Measurements from ENCODE around the gene KMT5B. TPM values are rescaled to one million over a fixed set of nuclear protein-coding genes. Genes with fewer than 3 reads are reported as not detected.

The KMT5B gene
- polyA plus RNA-seq, 10 donors, result 30.1 to 52.8 (median 44.7) TPM

DNA sequence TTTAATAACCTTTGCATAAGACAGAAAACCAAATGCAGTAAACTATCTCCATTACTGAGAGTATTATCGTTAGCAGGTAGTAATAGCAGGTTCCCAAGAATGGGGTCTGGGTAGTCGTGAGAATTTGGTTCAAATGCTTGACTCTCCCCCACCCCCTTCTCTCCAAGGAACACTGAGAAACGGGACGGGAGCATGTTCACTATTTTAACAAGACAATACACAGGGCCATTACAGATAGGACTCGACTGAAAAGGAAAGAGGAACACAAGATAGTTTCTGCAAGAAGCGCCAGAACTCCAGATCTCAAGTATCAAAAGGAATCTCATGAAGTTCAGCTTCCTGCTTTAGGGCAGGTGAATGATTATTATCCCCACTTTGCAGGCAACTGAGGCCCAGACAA lies 27.0 kb downstream of the KMT5B start:
- no peak for DNase-seq

DNA sequence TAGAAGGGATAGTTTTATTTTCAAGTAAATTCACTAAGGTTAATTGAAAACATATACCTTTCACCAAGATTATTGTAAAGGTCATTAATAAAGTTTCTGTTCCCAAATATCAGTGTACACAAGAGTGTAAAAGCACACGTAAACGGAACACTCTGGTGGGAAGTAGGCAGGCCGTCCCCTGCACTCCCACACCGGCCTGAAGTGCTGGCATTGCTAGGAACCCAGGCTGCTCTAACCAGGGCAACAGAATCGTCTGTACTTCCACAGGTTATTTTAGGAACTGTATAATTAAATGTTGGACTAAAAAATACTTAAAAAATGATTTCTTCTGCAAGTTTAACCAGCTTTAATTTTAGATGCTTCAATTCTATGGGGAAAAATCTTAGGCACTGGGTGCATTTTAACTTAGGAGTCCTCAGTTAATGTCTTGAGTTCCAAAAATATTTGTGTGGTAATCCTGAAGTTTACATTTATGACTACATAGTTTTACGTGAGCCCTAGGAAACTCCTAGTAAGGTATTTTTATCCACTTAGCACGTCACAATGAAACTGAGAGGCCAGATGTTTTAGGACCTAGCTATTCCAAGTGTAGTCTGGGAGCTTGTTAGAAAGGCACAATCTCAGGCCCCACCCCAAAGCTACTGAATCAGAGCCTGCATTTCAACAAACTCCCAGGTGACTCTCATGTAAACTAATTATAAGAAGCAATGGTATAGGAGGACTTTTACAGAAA lies 31.2 kb downstream of the KMT5B start:
- DNase-seq, result no peak

GRCh38 chr11:68179847-68180246 lies 33.2 kb downstream of the KMT5B start:
- DNase-seq, result no peak

GRCh38 chr11:68177877-68178276 lies 35.2 kb downstream of the KMT5B start:
- no peak for DNase-seq

- no peak for DNase-seq
These were observed 39.2 kb downstream of the KMT5B start for GRCh38 chr11:68173926-68174325.

DNA sequence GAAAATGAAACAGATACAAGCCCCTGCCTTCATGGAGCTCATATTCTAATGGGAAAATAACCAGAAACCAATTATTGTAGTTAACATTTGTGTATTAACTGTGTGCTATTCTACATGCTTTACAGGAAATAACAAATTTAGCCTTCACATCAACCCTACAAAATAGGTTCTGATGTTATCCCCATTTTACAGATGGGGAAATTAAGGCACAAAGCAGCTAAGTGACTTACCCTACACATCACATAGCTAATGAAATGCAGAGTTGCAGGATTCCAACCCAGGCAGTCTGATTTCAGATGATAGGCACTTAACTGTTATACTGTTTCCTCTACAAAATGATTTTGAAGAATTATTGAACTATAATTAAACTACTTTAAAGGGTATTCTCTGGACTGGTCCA lies 43.7 kb downstream of the KMT5B start:
- DNase-seq, result no peak

DNA sequence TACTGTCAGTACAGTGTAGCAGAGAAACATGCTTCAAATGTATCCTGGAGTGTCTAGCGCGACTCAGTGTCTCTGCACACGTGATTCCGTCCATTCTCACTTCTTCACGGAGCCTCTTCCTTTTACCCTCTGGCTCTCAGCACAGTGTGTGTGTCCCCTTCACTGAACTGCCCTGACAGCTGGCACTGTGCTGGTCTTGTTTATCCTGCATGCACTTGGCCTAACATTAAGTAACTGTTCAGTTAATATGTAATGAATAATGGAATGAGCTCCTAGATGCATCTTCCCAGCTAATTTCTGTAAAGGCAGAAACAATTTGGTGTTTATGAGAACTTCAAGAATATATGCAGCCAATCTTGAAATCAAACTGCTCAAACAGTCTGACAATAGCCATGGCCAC lies 44.4 kb downstream of the KMT5B start:
- no peak for DNase-seq

- no peak for DNase-seq
These were observed 45.6 kb downstream of the KMT5B start for GRCh38 chr11:68167474-68167873.

GRCh38 chr11:68166969-68167368 lies 46.1 kb downstream of the KMT5B start:
- DNase-seq, result no peak

DNA sequence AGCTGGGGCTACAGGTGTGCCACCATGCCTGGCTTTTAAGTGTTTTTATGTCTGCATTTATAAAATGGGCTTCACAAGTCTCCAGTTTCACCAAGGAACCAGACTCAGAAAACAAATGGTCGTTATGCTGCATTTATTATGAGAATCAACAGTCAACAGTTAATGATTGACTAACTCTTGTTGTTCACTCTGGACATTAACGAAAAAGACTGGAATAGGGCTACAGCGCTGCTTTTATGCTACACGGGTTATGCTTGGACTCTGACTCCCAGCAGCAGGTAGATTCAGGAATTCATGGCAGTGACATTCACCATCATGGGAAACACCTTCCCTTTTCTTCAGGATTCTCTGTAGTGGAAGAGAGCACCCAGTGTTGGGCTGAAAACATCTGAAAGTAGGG lies 47.5 kb downstream of the KMT5B start:
- DNase-seq, result no peak

- no peak for DNase-seq
These were observed 48.7 kb downstream of the KMT5B start for GRCh38 chr11:68164437-68164836.

DNA sequence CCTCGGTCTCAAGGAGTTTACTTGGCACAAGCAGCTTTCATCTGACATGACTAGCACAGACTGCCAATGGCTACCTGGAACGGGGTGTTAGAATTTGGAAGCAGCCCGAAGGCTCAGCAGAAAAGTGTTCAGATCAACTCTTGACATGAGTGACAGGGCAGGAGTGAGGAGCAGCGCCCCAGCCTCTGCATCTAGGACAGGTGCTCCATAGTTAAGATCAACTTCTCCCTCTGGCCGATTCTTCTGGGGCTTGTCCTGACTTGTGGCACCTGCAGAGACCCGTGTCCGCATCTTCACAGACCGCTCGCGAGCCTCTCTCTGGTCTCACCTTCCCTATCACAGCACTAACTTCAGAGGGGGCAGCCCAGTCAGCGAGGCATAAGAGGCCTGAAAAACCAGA lies 49.4 kb downstream of the KMT5B start:
- no peak for DNase-seq

GRCh38 chr11:68160100-68160695 lies 52.9 kb downstream of the KMT5B start:
- no peak for DNase-seq

- DNase-seq, result no peak
These were observed 53.4 kb downstream of the KMT5B start for GRCh38 chr11:68159665-68160064.

DNA sequence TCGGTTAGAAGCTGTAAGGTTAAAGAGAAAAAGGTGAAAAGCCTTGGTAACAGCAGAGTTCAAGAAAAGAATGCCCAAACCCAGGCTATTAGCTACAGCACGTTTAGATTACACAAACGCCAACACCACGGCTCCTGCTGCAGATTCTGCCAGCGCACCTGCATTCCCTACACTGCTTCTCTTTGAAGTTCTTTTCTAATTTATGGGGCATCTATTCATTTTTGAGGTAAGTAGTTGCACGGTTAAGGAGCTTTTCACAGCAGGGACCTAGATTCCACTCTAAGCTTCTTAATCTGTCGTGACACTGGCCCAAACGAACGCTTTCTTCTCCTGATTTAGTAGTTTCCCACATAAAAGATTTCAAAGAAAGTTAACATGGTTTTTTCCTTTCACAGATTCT lies 53.9 kb downstream of the KMT5B start:
- no peak for DNase-seq

GRCh38 chr11:68158580-68158979 lies 54.5 kb downstream of the KMT5B start:
- DNase-seq, result no peak

DNA sequence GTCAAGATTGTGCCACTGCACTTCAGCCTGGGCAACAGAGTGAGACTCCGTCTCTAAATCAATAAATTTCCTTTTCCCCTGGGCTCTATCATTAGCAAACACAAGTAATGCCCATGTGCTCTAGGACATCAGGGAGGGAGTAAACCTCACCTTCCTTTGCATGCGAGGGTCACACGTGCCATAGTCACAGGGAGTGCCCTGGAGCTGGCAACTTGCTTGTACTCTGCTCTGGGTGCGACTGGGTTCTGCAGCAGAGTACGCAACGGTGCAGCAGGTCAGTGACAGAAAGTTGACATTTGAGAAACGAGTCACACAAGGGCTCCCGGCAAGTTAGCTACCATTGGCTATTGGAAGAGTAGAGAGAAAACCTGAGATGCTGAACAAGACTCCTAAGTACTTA lies 59.4 kb downstream of the KMT5B start:
- no peak for DNase-seq

GRCh38 chr11:68150037-68150436 lies 63.1 kb downstream of the KMT5B start:
- DNase-seq, result no peak

DNA sequence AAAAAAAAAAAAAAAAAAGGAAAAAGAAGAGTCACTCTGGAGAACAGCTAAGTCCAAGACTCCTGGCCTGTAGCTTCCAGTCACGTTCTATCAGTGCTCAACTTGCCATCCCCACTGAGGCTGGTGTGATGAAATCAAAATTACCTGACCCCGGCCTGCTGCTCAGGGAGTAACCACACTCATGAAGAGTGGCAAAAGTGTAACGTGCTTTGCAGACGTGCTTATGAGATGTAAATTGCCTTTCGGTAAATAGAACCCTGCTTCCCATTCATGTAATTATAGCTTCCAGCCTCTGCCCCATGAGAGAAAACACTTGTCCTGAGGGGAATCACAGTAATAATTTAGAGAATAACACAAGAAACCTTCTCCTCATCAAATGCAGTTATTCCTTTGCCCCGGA lies 63.7 kb downstream of the KMT5B start:
- DNase-seq, result no peak

DNA sequence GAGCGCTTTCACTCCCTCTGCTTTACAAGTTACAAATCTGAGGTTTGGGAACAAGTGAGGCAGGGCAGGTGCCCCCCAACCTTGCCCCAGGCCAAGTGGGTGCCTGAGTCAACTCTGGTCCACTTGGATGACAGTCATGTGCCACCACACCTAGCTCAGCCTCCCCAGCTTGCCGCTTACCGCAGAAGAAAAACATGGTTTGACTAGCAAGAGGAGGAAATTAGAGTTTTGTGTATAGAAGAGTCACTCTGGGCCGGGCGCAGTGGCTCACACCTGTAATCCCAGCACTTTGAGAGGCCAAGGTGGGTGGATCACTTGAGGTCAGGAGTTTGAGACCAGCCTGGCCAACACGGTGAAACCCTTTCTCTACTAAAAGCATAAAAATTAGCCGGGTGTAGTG lies 64.2 kb downstream of the KMT5B start:
- no peak for DNase-seq

DNA sequence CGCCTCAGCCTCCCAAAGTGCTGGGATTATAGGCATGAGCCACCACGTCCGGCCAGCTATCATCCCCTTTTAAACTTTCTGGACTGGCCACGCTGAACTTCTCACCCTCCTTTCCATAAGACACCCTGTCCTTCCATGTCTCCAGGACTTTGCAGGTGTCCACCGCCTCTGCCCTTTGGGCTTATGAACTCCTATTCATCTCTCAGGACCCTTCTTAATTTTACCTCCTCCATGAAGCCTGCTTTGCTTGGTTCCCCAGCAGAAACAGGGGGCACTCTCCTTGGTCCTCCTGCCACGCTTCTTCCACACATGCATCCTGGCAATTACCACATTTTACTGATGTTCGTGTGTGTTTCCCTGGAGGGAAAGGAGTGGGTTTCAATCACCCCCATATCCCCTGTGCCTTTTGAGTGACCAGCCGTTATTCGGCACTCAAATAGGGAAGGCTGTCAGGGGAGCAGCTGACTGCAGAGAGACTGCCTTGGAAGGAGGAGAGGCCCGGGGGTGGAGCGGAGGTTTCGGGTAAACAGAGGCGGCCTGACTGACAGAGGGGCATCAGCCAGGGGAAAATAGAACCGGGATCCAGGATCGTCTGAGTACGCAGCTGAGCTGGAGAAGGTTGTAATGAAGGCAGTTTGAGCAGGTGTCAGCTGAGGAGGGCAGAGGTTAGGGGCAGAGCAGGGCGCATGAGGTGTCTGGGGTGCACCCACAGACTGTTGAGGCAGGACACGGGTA lies 64.9 kb downstream of the KMT5B start:
- no peak for DNase-seq

DNA sequence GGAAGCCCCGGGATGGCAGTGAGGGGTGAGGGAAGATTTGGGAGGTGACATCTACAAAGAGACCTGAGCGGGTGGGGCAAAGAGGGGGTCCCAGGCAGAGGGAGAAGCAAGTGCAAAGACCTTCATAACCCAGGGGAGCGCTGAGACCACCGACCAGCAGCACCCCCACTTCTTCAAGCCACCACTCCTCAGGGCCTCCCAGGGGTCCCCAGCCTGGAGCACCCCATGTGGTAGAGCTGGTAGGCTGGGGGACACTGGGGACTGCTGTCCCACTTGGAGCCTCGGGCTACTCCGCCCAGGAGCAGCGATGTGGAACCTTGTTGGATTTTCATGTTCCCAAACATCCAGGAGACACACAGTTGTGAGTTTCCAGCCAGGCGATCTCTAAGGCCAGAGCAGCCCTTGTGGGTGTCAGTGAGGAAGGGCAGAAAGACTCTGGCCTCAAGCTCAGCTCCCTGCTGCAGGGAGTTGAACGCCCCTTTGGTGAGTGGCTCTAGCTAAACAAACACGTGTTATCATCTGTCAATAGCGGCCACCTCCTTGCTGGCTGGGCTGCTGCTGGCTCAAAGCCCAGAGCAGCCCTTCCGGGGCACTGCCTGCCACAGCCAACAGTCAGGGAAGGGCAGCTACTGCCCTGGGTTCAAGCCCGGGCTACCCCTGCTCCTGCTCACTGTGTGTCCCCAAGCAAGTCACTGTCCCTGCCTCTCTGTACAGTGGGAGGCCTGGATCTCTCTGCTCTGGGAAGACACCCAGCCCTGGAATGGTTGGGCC lies 66.2 kb downstream of the KMT5B start:
- DNase-seq, result peak in 1 of 3 donors; percentile 61

Data from muscle of back (tissue), 11 donors.